UCSD-AML1 (cell line): ENCODE data around the gene KLK2.

Experiments used
- DNase-seq: peaks from one replicate; lab custom pipeline; 2025; ENCODE audit not compliant: unreplicated experiment; lab: John Stamatoyannopoulos, UW

KLK2 gene

GRCh38 chr19:50873056-50873455 is at the start of gene KLK2:
Gene KLK2 (plus strand): TSS chr19:50873439. CDS start chr19:50873474, 35 bp downstream.
- DNase-seq: no peak

- no peak for DNase-seq
Measured at GRCh38 chr19:50826492-50827240, 46.6 kb upstream of the KLK2 start.

GRCh38 chr19:50827476-50827875 is 45.8 kb upstream of the KLK2 start:
- no peak for DNase-seq

GRCh38 chr19:50829801-50830200 is 43.4 kb upstream of the KLK2 start:
- no peak for DNase-seq

GRCh38 chr19:50830266-50831025 is 42.8 kb upstream of the KLK2 start:
- no peak for DNase-seq

DNA sequence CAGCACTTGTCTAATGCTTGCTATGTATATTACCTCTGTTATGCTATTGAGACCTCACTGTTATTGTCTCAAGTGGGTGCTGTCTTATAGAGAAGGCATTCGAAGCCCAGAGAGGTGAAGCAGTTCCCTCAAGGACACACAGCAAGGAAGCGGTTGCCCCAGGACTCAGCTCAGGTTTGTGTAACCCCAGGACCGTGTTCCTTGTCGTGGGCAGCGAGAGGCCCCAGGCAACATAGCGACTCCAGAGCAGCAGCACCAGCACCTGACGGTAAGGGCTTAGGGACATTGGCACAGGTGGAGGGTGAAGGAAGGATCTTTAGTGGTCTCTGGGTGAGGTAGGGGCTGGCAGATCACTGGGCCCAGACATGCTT is 42.2 kb upstream of the KLK2 start:
- no peak for DNase-seq

DNA sequence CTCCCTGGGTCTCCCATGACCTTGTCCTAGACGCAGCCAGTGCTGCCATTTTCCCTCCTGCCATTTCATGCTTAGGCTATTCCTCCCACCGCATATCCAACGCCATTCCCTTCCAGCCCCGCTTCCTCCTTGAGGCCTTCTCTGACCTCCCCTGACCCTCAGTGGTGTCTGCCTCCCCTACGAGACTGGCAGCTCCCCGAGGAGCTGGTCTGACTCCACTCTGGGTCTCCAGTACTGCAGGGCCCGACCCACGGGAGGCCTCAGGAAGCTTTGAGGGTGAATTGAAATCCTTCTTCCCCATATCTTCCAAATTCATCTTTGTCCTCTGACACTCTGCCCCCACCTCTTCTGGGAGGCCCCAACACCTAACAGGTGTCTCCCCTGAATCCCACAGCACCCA is 40.6 kb upstream of the KLK2 start:
- no peak for DNase-seq

- no peak for DNase-seq
Measured at GRCh38 chr19:50833117-50833801, 40.0 kb upstream of the KLK2 start, which contains the start of gene KLK15. Gene KLK15 (minus strand): TSS chr19:50833574. CDS start chr19:50831492, 2,082 bp downstream.

GRCh38 chr19:50833802-50834167 is 39.5 kb upstream of the KLK2 start:
- no peak for DNase-seq

GRCh38 chr19:50835103-50835784 is 38.0 kb upstream of the KLK2 start:
- no peak for DNase-seq

GRCh38 chr19:50835785-50836542 is 37.3 kb upstream of the KLK2 start:
- DNase-seq: peak; percentile 50

GRCh38 chr19:50836543-50837195 is 36.6 kb upstream of the KLK2 start:
- DNase-seq: no peak

DNA sequence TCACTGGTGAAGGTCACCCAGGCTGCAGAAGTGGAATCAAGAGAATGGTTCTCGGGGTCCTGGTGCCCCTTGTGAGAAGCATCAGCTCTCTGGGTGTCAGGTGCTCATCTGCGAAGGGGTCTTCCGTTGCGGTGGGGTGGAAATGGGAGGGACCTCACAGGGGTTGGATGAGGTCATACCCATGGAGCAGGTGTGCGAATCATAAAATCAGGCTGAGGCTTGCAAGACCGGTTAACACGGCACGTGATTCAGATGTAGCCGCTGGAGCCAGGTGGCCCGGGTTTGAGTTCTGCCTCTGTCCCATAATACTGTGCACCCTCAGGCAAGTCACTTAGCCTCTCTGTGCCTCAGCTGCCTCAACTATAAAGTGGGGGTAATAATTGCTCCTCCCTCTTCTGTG is 35.9 kb upstream of the KLK2 start:
- DNase-seq: no peak

DNA sequence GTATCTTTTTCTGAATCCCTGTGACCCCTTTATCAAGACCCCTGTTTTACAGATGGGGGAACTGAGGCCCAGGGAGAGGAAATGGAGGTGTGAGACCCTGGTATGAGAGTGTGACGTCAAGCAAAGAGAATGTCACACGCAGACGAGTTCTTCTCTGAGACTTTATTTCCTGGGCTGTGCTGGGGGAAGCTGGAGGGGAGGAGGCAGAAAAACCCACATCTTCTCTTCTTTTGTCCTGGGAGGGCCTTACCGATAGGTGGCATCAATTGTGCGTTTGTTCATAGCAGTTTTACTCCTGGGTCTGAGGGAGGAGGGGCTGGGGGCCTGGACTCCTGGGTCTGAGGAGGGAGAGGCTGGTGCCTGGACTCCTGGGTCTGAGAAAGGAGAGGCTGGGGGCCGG is 35.0 kb upstream of the KLK2 start:
- DNase-seq: no peak

DNA sequence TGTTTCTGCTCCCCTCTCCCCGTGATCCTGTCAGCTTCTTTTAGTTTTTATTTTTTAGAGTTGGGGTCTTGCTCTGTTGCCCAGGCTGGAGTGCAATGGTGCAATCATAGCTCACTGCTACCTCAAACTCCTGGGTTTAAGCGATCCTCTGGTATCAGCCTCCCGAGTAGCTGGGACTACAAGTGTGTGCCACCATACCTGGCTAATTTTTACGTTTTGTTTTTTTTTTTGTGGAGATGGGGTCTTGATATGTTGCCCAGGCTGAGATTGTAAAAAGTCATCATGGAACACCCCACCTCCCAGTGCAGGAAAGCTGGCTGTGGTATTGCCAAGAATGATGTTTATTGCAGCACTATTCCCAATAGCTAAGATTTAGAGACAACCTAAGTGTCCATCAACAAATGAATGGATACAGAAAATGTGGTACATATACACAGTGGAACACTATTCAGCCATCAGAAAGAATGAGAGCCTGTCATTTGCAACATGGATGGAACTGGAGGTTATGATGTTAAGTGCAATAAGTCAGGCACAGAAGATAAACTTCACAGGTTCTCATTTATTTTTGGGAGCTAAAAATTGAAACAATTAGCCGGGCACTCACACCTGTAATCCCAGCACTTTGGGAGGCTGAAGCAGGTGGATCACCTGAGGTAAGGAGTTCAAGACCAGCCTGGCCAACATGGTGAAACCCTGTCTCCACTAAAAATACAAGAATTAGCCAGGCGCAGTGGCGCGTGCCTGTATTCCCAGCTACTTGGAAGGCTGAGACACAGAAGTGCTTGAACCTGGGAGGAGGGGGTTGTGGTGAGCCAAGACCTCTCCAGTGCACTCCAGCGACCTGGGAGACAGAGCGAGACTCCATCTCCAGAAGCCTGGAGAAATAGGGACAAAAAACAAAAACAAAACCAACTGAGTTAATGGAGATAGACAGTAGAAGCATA is 33.3 kb upstream of the KLK2 start:
- no peak for DNase-seq

DNA sequence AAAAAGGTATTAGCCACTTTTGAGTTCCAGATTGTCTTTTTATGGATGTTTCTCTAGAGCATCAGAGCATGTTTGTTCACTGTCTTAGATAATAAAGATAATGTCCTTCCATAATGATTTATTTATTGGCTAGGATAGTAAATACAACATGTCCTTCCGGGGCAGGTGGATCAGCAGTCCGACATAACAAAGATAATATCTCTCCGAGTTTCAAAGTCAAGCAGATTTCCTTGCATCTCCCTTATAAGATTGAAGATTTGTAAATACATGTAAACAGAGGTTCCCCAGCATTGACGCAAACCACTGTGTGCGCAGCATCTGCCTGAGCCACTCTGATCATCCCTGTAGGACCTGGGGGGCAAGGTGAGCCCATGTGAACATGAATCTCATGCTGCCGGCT is 31.1 kb upstream of the KLK2 start:
- no peak for DNase-seq

DNA sequence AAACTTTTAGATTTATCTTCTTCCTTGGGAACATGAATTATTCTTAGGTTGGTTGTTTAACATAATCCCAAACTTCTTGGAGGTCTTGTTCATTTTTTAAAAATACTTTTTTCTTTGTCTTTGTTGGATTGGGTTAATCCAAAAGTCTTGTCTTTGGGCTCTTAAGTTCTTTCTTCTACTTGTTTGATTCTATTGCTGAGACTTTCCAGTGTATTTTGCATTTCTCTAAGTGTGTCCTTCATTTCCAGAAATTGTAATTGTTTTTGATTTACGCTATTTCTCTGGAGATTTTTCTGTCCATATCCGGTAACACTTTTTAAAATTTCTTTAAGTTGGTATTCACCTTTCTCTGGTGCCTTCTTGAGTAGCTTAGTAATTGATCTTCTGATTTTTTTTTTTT is 30.0 kb upstream of the KLK2 start:
- DNase-seq: no peak

- no peak for DNase-seq
Measured at GRCh38 chr19:50843701-50844221, 29.5 kb upstream of the KLK2 start.
